Amniotic stem cell (primary cell): ENCODE results near the gene PPTC7.
"Not testable (repeated sequence)": the region's sequence is repeated elsewhere in the genome, so short reads cannot be mapped to it uniquely, and the experiment has no call there.

ENCODE experiments used
- DNase-seq: peaks from one replicate; lab custom pipeline; 2025; lab: John Stamatoyannopoulos, UW

The PPTC7 gene

DNA sequence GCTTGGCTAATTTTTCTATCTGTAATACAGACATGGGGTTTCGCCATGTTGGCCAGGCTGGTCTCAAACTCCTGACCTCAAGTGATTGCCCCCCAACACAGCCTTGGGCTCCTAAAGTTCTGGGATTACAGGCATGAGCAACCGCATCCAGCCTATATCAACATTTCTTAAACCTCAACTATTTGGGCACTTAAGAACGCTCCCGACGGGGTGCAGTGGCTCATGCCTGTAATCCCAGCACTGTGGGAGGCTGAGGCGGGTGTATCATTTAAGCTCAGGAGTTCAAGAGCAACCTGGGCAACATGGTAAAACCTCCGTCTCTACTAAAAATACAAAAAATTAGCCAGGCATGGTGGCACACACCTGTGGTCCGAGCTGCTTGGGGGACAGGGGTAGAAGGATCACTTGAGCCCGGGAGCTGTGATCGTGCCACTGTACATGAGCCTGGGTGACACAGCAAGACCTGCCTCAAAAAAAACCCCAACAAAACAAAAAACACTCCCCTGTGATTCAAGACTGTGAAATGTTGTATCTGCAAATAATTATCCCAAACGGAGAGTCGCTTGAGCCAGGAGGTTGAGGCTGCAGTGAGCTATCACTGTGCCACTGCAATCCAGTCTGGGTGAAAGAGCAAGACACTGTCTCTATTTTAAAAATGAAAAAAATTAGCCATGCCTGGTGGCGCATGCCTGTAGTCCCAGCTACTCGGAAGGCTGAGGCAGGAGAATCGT lies 21.5 kb downstream of the PPTC7 start:
- no peak for DNase-seq

DNA sequence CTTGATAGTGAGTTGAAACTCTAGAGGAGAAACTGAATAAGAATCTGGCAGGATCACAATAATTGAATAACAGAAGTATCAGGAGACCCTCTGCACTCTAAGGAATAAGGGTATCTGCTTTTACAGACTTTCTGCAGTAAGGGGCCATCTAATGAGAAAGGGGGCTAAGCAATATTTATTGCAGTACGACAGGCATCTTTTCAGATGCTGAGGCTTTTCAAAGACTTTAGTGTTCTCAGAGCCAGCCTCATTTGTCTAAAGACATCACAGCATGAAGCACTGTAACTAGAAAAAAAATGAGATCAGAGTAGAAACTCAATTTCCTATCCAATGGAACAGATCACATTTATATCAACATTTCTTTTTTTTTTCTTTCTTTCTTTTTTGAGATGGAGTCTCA lies 22.2 kb downstream of the PPTC7 start:
- no peak for DNase-seq

DNA sequence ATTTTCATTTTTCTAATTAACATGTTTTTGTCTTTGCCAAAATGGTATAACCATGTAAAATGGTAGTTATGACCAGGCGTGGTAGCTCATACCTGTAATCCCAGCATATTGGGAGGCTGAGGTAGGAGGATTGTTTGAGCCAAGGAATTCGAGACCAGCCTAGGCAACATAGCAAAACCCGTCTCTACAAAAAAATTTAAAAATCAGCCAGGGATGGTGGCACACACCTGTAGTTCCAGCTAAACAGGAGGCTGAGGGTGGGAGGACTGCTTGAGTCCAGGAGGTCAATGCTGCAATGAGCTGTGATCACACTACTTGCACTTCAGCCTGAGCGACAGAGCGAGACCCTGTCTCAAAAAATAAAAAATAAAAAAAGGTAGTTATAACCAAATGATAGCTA lies 23.1 kb downstream of the PPTC7 start:
- no peak for DNase-seq

DNA sequence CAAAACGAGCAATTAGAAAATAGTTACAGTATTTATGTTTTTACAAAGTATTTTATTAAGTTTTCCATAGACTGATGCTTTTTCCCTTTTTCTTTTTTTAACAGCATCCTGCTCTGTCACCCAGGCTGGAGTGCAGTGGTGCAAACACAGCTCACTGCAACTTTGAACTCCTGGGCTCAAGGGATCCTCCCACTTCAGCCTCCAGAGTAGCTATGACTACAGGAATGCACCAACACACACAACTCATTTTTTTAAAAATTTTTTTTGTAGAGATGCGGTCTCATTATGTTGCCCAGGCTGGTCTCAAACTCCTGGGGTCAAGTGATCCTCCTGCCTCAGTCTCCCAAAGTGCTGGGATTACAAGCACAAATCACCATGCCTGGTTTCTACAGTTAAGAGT lies 24.2 kb downstream of the PPTC7 start:
- not testable (repeated sequence) for DNase-seq

DNA sequence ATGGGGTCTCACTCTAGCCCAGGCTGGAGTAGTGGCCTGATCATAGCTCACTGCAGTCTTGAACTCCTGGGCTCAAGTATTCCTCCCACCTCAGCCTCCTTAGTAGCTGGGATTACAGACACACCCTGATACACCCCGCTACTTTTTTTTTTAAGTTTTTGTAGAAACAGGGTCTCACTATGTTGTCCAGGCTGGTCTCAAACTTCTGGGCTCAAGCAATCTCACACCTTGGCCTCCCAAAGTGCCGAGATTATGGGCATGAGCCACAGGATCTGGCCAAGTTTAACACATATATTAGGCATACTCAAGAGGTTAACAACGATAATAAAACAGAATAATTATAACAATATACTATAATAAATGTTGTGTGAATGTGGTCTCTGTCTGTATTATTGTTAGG lies 25.8 kb downstream of the PPTC7 start:
- DNase-seq: no peak

DNA sequence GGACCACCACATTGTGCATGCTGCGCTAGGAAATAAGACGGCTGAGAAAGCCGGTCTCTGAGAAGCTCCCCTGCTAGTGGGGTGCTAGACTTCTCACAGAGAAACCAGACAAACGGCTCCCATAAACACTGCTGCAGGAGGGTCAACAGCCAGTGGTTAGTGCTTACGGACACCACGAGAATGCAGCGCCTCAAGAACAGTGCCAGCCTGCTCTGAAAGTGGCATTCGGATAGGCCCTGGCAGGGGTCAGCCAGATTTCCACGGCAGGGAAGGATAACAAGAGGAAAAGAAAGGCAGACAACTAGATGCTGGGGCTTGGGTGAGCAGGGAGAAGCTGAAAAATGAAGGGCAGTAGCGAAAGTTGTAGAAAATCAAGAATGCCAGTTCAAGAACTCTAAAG lies 26.4 kb downstream of the PPTC7 start:
- no peak for DNase-seq

DNA sequence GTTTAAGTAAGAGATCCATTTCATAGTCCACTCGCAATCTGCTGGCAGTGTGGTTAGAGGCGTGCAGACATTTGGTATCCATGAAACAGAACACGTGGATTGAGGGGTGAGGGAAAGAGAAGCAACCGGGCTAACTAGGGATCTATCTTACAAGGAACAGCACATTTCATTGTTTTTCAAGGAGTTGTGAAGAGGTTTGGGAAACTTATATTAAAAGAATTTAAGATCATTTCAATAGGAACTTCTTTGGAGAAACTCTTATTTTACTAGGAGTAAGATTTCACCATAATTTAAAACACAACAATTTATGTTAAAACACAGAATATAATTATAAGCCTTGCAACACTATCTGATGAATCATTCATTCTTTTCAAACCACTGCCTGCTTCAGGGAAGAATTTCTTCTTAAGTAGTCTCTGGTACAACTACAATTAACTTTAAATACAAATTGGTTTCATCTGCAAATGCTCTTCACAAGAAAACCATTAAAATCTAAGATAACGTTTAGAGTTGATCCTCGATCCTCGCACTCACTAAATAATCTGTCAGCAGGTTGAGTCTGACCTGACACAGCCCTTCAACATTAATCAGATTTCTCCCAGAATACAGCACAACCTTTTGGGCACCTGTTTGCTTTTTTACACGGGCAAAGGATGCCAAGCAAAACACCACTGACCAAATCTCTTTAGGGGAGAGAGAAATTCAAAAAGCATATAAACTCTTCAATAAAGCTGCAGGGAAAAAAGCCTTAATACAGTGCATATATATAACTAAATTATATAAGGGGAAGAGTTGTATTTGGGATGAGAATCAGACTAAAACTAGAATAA lies 27.3 kb downstream of the PPTC7 start:
- DNase-seq: no peak

DNA sequence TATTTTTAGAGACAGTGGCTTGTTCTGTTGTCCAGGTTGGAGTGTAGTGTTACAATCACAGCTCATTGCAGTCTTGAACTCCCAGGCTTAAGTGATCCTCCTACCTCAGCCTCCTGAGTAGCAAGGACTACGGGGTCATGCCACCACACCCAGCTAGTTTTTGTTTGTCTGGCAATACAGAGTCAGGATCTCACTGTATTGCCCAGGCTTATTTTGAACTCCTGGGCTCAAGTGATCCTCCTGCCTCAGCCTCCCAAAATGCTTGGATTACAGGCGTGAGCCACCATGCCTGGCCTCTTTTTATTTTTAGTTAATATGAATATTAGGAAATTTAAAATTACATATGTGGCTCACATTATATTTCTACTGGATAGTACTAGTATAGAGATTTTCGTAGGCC lies 28.9 kb downstream of the PPTC7 start:
- no peak for DNase-seq

DNA sequence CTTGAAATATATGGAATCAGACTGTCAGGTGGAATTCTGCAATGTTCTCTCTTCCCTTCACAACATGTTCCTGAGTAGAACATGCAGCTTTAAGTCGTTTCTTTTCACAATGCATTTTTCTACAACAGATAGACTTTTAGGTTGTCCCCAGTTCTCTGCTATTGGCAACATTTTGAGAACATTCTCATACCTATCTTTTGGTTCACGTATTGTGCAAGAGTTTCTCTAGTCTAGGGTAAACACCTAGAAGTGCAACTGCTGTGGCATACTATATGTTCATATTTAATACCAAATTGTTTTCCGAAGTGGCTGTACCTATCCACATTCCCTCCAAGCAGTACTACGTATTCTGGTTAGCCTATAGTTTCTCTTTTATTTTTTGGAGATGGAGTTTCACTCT lies 32.1 kb downstream of the PPTC7 start:
- DNase-seq: no peak

DNA sequence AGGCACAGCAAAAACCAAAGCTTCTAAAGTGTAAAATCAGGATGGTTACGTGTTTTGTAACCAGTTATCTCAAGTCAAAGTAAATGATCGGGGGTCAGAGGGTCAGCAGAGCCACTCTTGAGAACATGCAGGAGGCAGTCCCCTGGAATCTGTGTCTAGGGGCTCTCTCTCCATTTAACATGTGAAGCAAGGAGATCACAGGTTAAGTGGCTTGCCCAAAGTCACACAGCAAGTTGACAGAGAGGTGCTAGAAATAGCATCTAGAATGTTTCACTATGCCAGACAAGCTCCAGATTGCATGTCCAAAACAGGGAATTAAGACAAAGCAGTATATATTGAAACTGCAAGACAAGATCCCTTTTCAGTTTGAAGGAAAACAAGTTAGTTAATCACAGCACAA lies 33.4 kb downstream of the PPTC7 start:
- DNase-seq: no peak

DNA sequence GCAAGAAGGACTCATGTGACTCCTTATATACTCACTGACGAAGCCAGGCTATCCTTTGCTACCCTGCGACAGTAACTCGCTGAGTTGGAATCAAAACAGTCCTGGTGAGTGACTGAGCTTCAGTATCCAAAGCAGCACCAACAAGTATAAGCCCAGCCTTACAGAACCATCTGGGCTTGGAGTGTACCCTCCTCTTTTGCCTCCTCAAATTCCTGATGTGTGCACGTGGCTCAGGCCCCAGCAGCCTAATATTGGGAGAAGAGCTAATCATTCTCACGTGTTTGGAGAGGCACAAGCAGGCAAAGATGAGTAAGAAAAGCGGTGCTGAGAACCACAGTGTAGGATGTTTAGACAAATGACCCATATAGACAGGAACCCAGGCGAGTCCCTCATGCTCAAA lies 34.4 kb downstream of the PPTC7 start:
- DNase-seq: no peak

DNA sequence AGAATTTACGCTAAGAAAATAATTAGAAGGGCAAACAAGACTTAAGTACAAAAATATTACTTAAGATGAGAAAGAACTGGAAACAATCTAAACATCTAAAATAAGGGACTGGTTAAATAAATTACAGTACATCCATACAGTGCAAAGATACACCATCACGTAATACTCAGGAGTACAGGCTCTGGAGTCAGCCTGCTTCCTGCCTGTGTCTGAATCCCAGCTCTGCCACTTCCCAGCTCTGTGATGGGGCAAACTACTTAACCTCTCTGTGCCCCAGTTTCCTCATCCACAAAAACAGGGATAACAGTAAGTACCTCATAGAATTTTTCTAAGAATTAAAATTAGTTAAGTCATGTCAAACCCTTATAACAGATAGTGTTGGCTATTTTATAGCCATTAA lies 36.0 kb downstream of the PPTC7 start:
- no peak for DNase-seq

DNA sequence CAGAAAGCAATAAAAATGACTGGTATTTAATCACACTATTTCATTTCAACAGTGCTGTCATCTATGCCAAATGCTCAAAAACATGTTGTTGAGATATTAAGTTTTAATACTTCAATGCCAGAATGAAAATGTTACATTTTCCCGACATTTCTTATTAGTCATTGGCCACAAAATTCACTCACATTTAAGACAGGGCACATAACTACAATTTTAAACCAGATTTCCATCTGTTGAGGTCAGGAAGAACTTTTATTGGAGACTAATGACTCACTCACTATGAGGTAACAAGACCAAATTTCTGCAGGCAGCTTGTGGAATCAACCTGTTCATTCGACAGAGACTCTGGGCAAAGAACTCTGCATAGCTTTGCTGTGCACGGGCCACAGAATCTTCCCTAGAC lies 36.8 kb downstream of the PPTC7 start:
- DNase-seq: peak; percentile 57

DNA sequence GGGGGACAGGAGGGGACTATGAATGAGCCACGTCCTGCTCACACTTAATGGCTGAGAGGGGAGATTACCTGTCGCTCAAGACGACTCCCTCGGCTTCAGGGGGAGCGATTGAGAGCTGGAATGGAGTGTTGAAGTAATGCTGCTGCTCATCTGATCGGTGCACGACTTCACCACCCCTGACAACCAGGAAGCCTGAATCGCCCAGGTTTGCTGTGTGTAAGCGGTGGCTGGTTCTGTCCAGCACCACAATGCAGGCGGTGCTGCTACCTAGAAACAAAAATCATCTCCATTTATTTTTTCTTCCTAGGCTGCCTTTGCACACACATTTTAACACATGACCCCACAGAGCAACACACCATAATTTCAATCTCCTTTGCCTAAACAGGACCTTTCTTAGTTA lies 37.3 kb downstream of the PPTC7 start:
- DNase-seq: no peak

DNA sequence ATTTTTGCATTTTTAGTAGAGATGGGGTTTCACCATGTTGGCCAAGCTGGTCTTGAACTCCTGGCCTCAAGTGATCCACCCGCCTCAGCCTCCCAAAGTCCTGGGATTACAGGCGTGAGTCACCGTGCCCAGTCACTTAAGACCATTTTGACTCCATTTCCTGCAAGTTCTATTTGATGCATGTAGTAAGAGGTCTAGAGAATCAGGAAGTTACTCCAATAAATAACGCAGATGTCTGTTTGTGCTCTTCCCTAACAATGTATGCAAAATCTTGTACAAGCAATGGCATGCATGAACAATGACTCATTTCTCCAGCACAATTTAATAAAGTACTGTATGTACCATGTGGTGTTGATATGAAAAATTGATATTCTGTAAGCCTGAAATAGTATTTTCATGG lies 37.9 kb downstream of the PPTC7 start:
- DNase-seq: not testable (repeated sequence)

DNA sequence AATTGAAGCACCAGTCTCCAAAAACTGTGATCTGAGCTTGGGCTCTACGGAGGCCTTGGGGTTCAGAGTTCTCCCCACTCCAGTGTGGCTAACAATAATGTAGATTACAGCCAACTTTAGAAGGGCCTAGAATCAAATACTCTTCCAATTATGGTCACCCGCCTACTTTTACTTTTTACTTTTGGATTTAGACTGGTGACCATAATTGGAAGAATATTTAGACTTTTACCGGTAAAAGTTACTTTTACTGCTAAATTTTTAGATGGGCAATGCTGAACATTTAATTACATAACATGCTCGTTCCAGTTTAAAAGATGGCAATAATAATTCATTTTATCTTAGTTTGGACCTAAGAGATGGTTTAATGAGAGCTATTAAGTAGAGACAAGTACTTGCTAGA lies 39.2 kb downstream of the PPTC7 start:
- DNase-seq: no peak

DNA sequence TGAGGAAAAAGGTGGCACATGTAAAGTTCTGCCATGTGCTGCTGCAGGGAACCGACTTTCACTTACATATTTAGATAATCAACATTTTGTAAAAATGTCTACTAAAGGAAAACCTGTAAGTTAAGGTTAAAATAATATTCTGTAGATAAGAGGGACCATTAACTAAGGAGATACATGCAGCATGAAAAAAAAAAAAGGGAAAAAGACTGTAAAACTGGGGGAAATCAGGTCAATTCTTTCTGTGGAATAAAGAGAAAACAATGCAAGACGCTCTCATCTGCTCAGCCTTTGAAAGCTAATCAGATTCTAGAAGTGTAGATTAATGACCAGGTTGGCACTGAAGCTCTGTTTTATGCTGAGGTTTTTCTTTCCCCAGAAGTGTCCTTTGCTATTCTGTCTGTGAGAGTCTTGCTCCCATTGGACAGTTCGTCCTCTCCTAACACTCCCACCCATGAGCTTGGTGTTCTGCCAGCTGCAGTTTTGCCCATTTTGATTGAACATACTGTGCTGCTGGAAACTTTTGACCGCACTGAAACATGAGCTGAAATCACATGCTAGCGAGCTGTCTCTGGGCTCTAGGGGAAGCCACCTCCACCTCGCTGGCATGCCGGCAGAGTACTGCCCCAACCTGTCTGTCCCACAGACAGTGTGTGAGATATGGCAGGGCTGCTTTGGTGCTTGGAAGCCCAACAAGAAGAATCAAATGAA lies 39.7 kb downstream of the PPTC7 start:
- DNase-seq: no peak

DNA sequence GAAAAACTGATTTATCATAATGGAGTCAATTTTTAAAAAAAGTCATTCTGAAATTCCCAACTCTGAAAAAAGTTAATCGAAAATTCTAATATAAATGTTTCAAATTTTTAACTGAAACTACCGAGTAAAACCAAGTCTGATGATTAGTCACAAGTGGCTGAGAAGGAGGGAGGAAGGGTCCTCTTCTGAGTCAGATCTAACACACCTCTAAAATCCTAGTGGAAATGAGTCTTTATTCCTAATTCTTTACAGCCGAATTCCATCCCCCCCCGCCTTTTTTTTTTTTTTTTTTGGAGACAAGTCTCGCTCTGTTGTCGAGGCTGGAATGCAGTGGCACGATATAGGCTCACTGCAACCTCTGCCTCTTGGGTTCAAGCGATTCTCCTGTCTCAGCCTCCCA lies 43.1 kb downstream of the PPTC7 start:
- no peak for DNase-seq

DNA sequence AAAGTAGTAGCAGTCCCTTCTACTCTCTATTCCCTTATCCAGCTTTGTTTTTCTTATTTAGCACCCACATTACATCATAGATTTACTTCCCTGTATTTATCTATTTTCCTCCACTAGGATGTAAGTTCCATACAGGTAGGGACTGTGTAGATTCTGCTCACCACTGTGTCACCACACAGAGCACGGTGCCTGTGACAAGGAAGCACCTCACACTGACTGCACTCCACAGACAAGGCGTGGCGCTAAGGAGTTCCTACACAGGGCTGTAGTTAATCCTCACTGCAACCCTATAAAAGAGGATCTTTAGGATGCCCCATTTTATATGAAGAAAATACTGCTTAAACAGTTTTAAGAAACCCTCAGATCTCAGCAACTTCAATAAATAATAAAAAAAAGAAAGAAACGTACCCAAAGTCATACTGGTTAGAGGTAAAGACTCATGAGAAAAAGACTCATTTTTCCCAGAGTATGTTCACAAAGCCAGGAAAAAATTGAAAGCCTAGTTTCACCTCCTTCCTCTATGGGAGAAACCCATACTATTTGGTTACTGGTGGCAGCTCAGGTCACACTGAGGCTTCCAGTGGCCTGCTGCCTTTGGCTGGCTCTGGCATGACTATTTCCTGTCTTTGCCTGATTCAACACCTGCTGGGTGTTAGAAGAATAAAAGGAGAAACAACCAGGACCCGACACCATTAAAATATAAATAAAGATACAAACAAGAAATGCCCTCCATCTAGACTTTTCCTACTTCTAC lies 44.1 kb downstream of the PPTC7 start:
- no peak for DNase-seq

DNA sequence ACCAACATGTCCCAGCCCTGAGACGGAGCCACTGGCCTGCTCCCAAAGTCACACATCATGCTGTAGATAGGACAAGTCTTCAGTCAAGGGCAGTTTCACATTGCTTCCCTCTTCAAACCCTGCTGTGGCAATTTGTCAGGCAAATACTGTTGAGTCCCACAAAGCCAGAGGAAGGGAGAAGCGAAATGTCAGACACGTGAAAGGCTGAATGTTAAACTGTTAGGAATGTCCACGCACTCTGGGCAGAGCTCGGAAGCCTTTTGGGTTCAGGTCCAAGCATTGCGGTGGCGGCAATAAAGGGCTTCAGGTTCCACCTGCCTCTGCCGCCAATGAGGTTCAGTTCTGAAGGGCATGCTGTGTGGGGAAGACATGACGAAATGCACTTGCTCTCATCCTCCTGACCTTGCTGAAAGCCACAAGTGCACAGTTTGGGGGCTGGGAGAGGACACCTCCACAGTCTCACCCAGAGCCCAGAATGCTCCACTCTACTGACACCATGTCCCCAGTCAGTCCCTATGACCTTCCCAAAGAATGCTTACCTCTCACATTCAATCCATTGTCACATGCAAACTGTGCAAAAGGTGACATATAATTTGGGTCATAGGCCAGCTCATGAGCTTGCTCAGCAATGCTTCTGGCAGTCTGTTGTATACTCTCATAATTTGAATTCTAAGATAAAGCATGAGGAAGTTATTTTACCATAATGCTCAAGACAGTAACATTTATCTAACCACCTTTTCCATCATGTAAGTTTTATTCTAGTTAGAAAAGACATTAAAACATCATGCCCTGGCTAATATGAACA lies 45.3 kb downstream of the PPTC7 start:
- DNase-seq: no peak

DNA sequence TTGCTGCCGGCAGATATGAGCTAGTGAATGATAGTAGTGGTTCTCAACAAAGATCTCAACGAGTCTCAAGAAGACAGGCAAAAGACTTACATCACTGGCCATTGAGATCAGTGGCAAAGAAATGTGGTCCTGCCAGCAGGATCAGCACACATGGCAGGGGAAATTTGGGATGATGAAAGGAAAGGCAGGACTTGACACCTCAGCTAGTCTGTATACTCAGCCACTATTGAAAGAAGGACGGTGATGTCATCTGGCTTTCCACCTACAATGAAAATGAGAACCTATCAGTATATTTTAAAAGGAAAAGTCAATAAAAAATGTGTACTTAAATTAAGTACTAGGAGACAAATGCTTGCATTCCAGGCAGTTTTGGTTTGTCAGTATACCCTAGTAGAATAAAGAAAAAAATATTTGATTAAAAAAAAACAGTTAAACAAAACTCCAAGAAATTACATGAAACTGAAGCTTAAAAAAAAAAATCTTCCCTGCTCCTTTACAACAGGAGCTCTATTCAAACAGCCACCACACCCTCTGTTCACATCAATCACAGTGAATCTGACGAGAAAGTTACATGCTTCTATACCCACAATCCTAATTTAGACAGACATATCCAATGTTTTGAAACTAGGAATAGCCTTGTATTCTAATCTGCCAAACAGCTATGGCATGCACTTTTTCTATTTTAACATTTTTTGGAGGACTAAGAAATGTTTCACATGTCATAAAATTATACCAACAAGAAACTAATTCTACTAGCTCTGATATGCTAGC lies 46.1 kb downstream of the PPTC7 start:
- no peak for DNase-seq
